ENCODE measurements around the gene ABHD4.

DNA sequence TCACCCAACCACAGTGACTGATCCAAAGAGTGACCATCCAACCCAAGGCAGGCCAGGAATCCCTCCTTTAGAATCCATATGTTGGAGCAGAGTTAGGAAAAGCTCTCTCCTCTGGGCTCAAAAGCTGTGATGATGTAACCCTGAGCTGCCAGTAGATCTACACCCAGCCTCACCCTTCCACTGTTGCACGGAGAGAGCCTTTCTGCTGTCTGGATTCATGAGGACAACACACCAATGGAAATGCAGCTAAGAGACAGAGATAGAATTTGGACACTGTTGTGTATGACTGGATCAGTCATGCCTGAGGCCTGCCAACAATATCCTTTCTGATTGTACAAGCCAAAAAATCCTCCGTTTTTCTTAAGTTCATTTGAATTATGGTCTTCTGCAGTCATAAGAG is 50.4 kb downstream of the ABHD4 start:
- TF ChIP-seq CTCF (IDR thresholded peaks at IDR 0.05 in 4 of 5, conservative IDR thresholded peaks at IDR 0.05 in 1 of 5), result no peak
- TF ChIP-seq POLR2A (IDR thresholded peaks at IDR 0.05), result no peak
